Mucosa of descending colon (tissue), 3 donors: ENCODE data around the gene PEAK1. TPM values are rescaled to one million over a fixed set of nuclear protein-coding genes. Genes with fewer than 3 reads are reported as not detected.

Experiments
- ATAC-seq: fragments of 200-7000 bp; cut with Tn5 transposase; one replicate; pipeline ENCODE4 v1.9.1; 2020; ENCODE audit warnings: mild to moderate bottlenecking, moderate library complexity
- DNase-seq, 3 donors: peaks; one replicate each; pipeline ENCODE4 v3.0.0-alpha.2; 2020
- H3K36me3 ChIP-seq: fragments of 200-600 bp; one replicate; pipeline ENCODE4 v1.8.0; 2021; ENCODE audit warnings: low read depth, mild to moderate bottlenecking
- H3K4me1 ChIP-seq: fragments of 200-600 bp; one replicate; pipeline ENCODE4 v1.8.0; 2021; ENCODE audit warnings: low read depth, mild to moderate bottlenecking
- H3K4me3 ChIP-seq: fragments of 200-600 bp; one replicate; pipeline ENCODE4 v1.8.0; 2021; ENCODE audit warnings: mild to moderate bottlenecking
- H3K9me3 ChIP-seq: fragments of 200-600 bp; one replicate; pipeline ENCODE4 v1.8.0; 2021; ENCODE audit warnings: mild to moderate bottlenecking
- CTCF ChIP-seq: fragments of 200-600 bp; IDR thresholded peaks from one replicate; pipeline ENCODE4 v1.8.0; 2022; ENCODE audit warnings: antibody characterized with exemption, mild to moderate bottlenecking
- intact Hi-C, 2 donors: fragments of 100-400 bp; cut with DNase I in 1 of 2; cut with micrococcal nuclease in 1 of 2; formaldehyde crosslinking; loops; one replicate each; pipeline versions ENCODE4 v1.11.0 to v1.11.1; 2022; cut with DNase I, micrococcal nuclease
- total RNA-seq, 3 donors: library from RNA; stranded (reverse); fragmentation: NEBNext Ultra II Directional in 2 of 3; extraction: Animal tissue kit (Norgen Biotek cat#: 25700) in 2 of 3; gene quantifications; one replicate each; pipeline versions ENCODE4 v1.2.1 to v1.2.4, GENCODE V29; 2021 to 2023
- donor health status: DM: no; HTN: no; CAD: no; lungs with moderate emphysema.
- donor health status: DM: no; HTN: no; CAD: no.
- donor health status: DM: no; HTN: yes; CAD: no.

PEAK1 gene
- total RNA-seq, 3 donors from 2014 or later, result 47.9 to 75.3 (median 65.7) TPM

- no peaks in the 10 kb centered on the region for H3K9me3 ChIP-seq
- TF ChIP-seq CTCF, result no peak
- H3K4me3 ChIP-seq, result no peak overlapping the region
- ATAC-seq (no peak), DNase-seq (no peak)
- intact Hi-C loops, result no loop called here
- no peaks in the 10 kb centered on the region for H3K36me3 ChIP-seq
- H3K4me1 ChIP-seq, result peaks cover 10% of the 10 kb centered on the region
Measured at GRCh38 chr15:77221708-77222107, 198.2 kb downstream of the PEAK1 start.

GRCh38 chr15:77221174-77221573, 198.7 kb downstream of the PEAK1 start:
- Histone ChIP-seq H3K4me1 (peaks cover 6% of the 10 kb centered on the region), H3K36me3 (no peaks in the 10 kb centered on the region), H3K9me3 (no peaks in the 10 kb centered on the region), H3K4me3 (no peak overlapping the region)
- DNase-seq (no peak), ATAC-seq (no peak)
- TF ChIP-seq CTCF, result no peak
- intact Hi-C loops, result no loop called here

- no peak for TF ChIP-seq CTCF
- H3K4me3 ChIP-seq, result no peak overlapping the region
- DNase-seq (no peak), ATAC-seq (no peak)
- no peaks in the 10 kb centered on the region for H3K36me3 ChIP-seq
- intact Hi-C loops, result no loop called here
- no peaks in the 10 kb centered on the region for H3K9me3 ChIP-seq
- peaks cover 6% of the 10 kb centered on the region for H3K4me1 ChIP-seq
Measured at GRCh38 chr15:77219841-77220240, 200.1 kb downstream of the PEAK1 start.

GRCh38 chr15:77209221-77209620, 210.7 kb downstream of the PEAK1 start:
- H3K4me3 ChIP-seq, result no peak overlapping the region
- no peak for ATAC-seq
- intact Hi-C loops, result no loop called here

GRCh38 chr15:77208241-77208640, 211.7 kb downstream of the PEAK1 start:
- intact Hi-C loops, result no loop called here
- no peaks in the 10 kb centered on the region for H3K36me3 ChIP-seq
- no peak for ATAC-seq

More at GRCh38 chr15:77209221-77209620, 210.7 kb downstream of the PEAK1 start:
- Histone ChIP-seq H3K9me3 (no peaks in the 10 kb centered on the region), H3K4me1 (no peaks in the 10 kb centered on the region), H3K36me3 (no peaks in the 10 kb centered on the region)
- no peak for TF ChIP-seq CTCF
- no peak for DNase-seq

More at GRCh38 chr15:77208241-77208640, 211.7 kb downstream of the PEAK1 start:
- DNase-seq, result no peak
- no peak overlapping the region for H3K4me3 ChIP-seq
- TF ChIP-seq CTCF, result no peak
- H3K4me1 ChIP-seq, result no peaks in the 10 kb centered on the region
- H3K9me3 ChIP-seq, result no peaks in the 10 kb centered on the region
